HCT116 (cell line): ENCODE results near the gene RNF152. TPM values are rescaled to one million over a fixed set of nuclear protein-coding genes. Genes with fewer than 3 reads are reported as not detected.

Experiments
- ATAC-seq: fragments of 200-7000 bp; cut with Tn5 transposase; 2 replicates; pipeline ENCODE4 v1.9.1; 2020; ENCODE audit warnings: mild to moderate bottlenecking, moderate library complexity
- BruUV-seq: library from RNA; stranded (reverse); fragments of 400-500 nt; replicated peaks from 2 replicates; lab custom pipeline; 2021; lab: Mats Ljungman, UMichigan
- CTCF ChIA-PET: fragments of 300-600 bp; sonication (Branson Sonifier 250); formaldehyde crosslinking; loops from one replicate; lab custom pipeline; 2021; ENCODE audit warnings: antibody characterized with exemption; lab: Charles Lee
- POLR2A ChIA-PET: fragments of 300-600, 350-600 bp; sonication (Branson Sonifier 250); formaldehyde crosslinking; loops from one replicate; lab custom pipeline; 2021; ENCODE audit warnings: antibody characterized with exemption; lab: Charles Lee
- RAD21 ChIA-PET, 2 experiments: fragments of 300-600 bp; sonication (Branson Sonifier 250); formaldehyde crosslinking; loops; one replicate each; lab custom pipeline; 2023; ENCODE audit warnings: low total read pairs in 2 of 2; ENCODE audit not compliant: uncharacterized antibody in 2 of 2, unreplicated experiment in 2 of 2, low non-redundant PET in 1 of 2; lab: Charles Lee
- DNase-seq: peaks from one replicate; pipeline ENCODE4 v3.0.0-alpha.2; 2010; ENCODE audit warnings: low read depth, low spot score
- H2AFZ ChIP-seq: fragments of 200-600 bp; shearing (Covaris generic), sonication (generic); 2 replicates; pipeline ENCODE4 v1.6.1; 2017; ENCODE audit warnings: low read depth, mixed run types, mixed read lengths, antibody characterized with exemption, low read length; ENCODE audit not compliant: poor library complexity, severe bottlenecking
- H3K27ac ChIP-seq: 2 replicates; pipeline ENCODE4 v1.5.1; 2012; ENCODE audit warnings: low read depth, low read length
- H3K27me3 ChIP-seq: fragments of 200-600 bp; sonication (generic); 2 replicates; pipeline ENCODE4 v1.6.1; 2016; ENCODE audit warnings: mixed run types, low read length, mixed read lengths; ENCODE audit not compliant: insufficient read depth
- H3K36me3 ChIP-seq, 2 experiments: fragments of 200-500 bp in 1 of 2; fragments of 200-600 bp in 1 of 2; sonication (Bioruptor generic) in 1 of 2; sonication (generic) in 1 of 2; 2 replicates each; pipeline versions ENCODE4 v1.5.1 to v1.6.1; 2014 to 2016; ENCODE audit warnings: low read length in 2 of 2, inconsistent platforms in 1 of 2, mixed read lengths in 1 of 2, mixed run types in 1 of 2; ENCODE audit not compliant: insufficient read depth in 2 of 2, control insufficient read depth in 1 of 2
- H3K4me1 ChIP-seq, 2 experiments: fragments of 200-600 bp in 1 of 2; sonication (generic) in 1 of 2; 2 replicates each; pipeline versions ENCODE4 v1.5.1 to v1.6.1; 2012 to 2017; ENCODE audit warnings: low read length in 2 of 2, inconsistent platforms in 1 of 2, mild to moderate bottlenecking in 1 of 2, mixed read lengths in 1 of 2, mixed run types in 1 of 2, moderate library complexity in 1 of 2; ENCODE audit not compliant: insufficient read depth in 2 of 2, control insufficient read depth in 1 of 2
- H3K4me2 ChIP-seq: fragments of 200-600 bp; sonication (generic); 2 replicates; pipeline ENCODE4 v1.6.1; 2017; ENCODE audit warnings: mixed run types, low read length, mixed read lengths
- H3K4me3 ChIP-seq, 2 experiments: fragments of 200-600 bp in 1 of 2; sonication (generic) in 1 of 2; replicated peaks in 1 of 2; 2 replicates each; pipeline ENCODE4 v1.5.1; 2011 to 2016; ENCODE audit warnings: low read length in 2 of 2, control low read depth in 1 of 2, low read depth in 1 of 2, mild to moderate bottlenecking in 1 of 2, mixed read lengths in 1 of 2, mixed run types in 1 of 2
- H3K79me2 ChIP-seq: fragments of 200-600 bp; sonication (generic); 2 replicates; pipeline ENCODE4 v1.6.1; 2017; ENCODE audit warnings: mild to moderate bottlenecking, mixed run types, low read length, moderate library complexity, mixed read lengths; ENCODE audit not compliant: insufficient read depth
- H3K9ac ChIP-seq: fragments of 200-600 bp; sonication (generic); 2 replicates; pipeline ENCODE4 v1.6.1; 2016; ENCODE audit warnings: low read length, mixed read lengths
- H3K9me2 ChIP-seq: fragments of 200-600 bp; sonication (generic), shearing (Covaris generic); 2 replicates; pipeline ENCODE4 v1.6.1; 2017; ENCODE audit warnings: mixed run types, mild to moderate bottlenecking, moderate library complexity; ENCODE audit not compliant: insufficient read depth
- H3K9me3 ChIP-seq, 2 experiments: fragments of 200-500 bp in 1 of 2; fragments of 200-600 bp in 1 of 2; sonication (Bioruptor generic) in 1 of 2; sonication (generic) in 1 of 2; 2 replicates each; pipeline ENCODE4 v1.6.1; 2014 to 2017; ENCODE audit warnings: low read length in 2 of 2, mixed read lengths in 2 of 2, inconsistent platforms in 1 of 2, low read depth in 1 of 2, mild to moderate bottlenecking in 1 of 2, mixed run types in 1 of 2, moderate library complexity in 1 of 2; ENCODE audit not compliant: control insufficient read depth in 1 of 2, insufficient read depth in 1 of 2
- H4K20me1 ChIP-seq: fragments of 200-600 bp; sonication (generic), shearing (Covaris generic); 2 replicates; pipeline ENCODE4 v1.6.1; 2017; ENCODE audit warnings: mixed run types, mild to moderate bottlenecking, moderate library complexity; ENCODE audit not compliant: insufficient read depth
- CTCF ChIP-seq, 3 experiments: fragments of 200-600 bp in 1 of 3; sonication (generic) in 1 of 3; IDR thresholded peaks in 2 of 3; conservative IDR thresholded peaks in 1 of 3; 2 replicates each; pipeline ENCODE4 v1.5.1; 2012 to 2017; ENCODE audit warnings: low read depth in 2 of 3, low read length in 2 of 3, antibody characterized with exemption in 1 of 3, borderline replicate concordance in 1 of 3, control low read depth in 1 of 3, mild to moderate bottlenecking in 1 of 3, mixed read lengths in 1 of 3, mixed run types in 1 of 3, moderate library complexity in 1 of 3; ENCODE audit not compliant: insufficient read depth in 1 of 3
- EZH2 ChIP-seq: fragments of 200-600 bp; sonication (generic); IDR thresholded peaks from 2 replicates; pipeline ENCODE4 v1.6.1; 2017; ENCODE audit warnings: antibody characterized with exemption, mixed run types
- FOSL1 ChIP-seq: IDR thresholded peaks from 2 replicates; pipeline ENCODE4 v1.6.1; 2012; ENCODE audit warnings: low read depth
- JUND ChIP-seq: IDR thresholded peaks from 2 replicates; pipeline ENCODE4 v1.6.1; 2012
- POLR2A ChIP-seq: IDR thresholded peaks from 2 replicates; pipeline ENCODE4 v1.7.0; 2011; ENCODE audit warnings: borderline replicate concordance; ENCODE audit not compliant: insufficient read depth, insufficient read length; ENCODE audit errors: extremely low read depth
- POLR2AphosphoS5 ChIP-seq: IDR thresholded peaks from 2 replicates; pipeline ENCODE4 v1.6.1; 2011; ENCODE audit warnings: mild to moderate bottlenecking, low read depth, low read length, moderate library complexity
- RAD21 ChIP-seq: IDR thresholded peaks from 2 replicates; pipeline ENCODE4 v1.6.1; 2012; ENCODE audit warnings: low read depth, mild to moderate bottlenecking
- SIN3A ChIP-seq: IDR thresholded peaks from 2 replicates; pipeline ENCODE4 v1.6.1; 2012; ENCODE audit warnings: low read depth
- SP1 ChIP-seq: IDR thresholded peaks from 2 replicates; pipeline ENCODE4 v1.6.1; 2012; ENCODE audit warnings: low read depth
- SRF ChIP-seq: IDR thresholded peaks from 2 replicates; pipeline ENCODE4 v1.6.1; 2012; ENCODE audit warnings: low read depth
- TCF7L2 ChIP-seq: IDR thresholded peaks from 2 replicates; pipeline ENCODE4 v1.7.0; 2011; ENCODE audit warnings: borderline replicate concordance, inconsistent platforms; ENCODE audit not compliant: insufficient read depth, insufficient read length; ENCODE audit errors: extremely low read depth
- YY1 ChIP-seq: IDR thresholded peaks from 2 replicates; pipeline ENCODE4 v1.6.1; 2011; ENCODE audit warnings: low read length, low read depth, moderate library complexity, mild to moderate bottlenecking; ENCODE audit not compliant: insufficient replicate concordance; ENCODE audit errors: extremely low read depth
- intact Hi-C: fragments of 100-400 bp; cut with micrococcal nuclease; formaldehyde crosslinking; loops from 2 replicates; pipeline ENCODE4 v1.10.0; 2022
- total RNA-seq: library from RNA; stranded (reverse); gene quantifications from one replicate; pipeline ENCODE4 v1.2.1, GENCODE V29; 2021; ENCODE audit not compliant: unreplicated experiment

The RNF152 gene
- total RNA-seq, 1 experiment from 2014 or later = 0.47 TPM

- DNase-seq (no peak), ATAC-seq (no peak)
- H2AFZ ChIP-seq = no peak overlapping the region
- no peak overlapping the region for H3K27ac ChIP-seq
- H3K79me2 ChIP-seq = no peaks in the 10 kb centered on the region
- no peaks in the 10 kb centered on the region for H3K36me3 ChIP-seq
- TF ChIP-seq FOSL1 = no peak
- H3K27me3 ChIP-seq = peaks cover 8% of the 10 kb centered on the region; the same call in 1 of the 2 replicates
- H3K4me1 ChIP-seq = peaks cover 0 to 15% of the 10 kb centered on the region in 2 experiments; a peak in 1 of 4 replicates
- no peaks in the 10 kb centered on the region for H4K20me1 ChIP-seq
- RAD21 ChIA-PET = no interaction called here
- POLR2A ChIA-PET = interaction anchor here (0.7 kb wide), 1 partner anchor 27 kb away, joined by 3 read pairs; no protein-coding TSS in a partner anchor
- CTCF ChIA-PET = no interaction called here
- no TSS peak for BruUV-seq
- no peaks in the 10 kb centered on the region for H3K9me2 ChIP-seq
- intact Hi-C loops = no loop called here
- H3K9ac ChIP-seq = no peak overlapping the region
- no peak overlapping the region for H3K4me2 ChIP-seq
- H3K4me3 ChIP-seq = no peak overlapping the region
- no peaks in the 10 kb centered on the region for H3K9me3 ChIP-seq
Measured at GRCh38 chr18:61896118-61896517, 3.3 kb upstream of the RNF152 start.

- intact Hi-C loops = loop anchor here (5.0 kb wide), 1 partner anchor 313 kb away; no protein-coding TSS in a partner anchor
- Histone ChIP-seq H4K20me1 (no peaks in the 10 kb centered on the region), H2AFZ (no peak overlapping the region), H3K9me2 (no peaks in the 10 kb centered on the region), H3K9me3 (no peaks in the 10 kb centered on the region), H3K9ac (no peak overlapping the region), H3K27ac (no peak overlapping the region), H3K4me2 (peak overlapping the region; percentile 84), H3K4me3 (peak overlapping the region; percentile 48 to 61), H3K27me3 (peaks cover 8% of the 10 kb centered on the region; the same call in 1 of the 2 replicates), H3K36me3 (no peaks in the 10 kb centered on the region), H3K4me1 (peaks cover 0 to 15% of the 10 kb centered on the region in 2 experiments; a peak in 1 of 4 replicates), H3K79me2 (no peaks in the 10 kb centered on the region)
- ChIA-PET CTCF (no interaction called here), POLR2A (no interaction called here), RAD21 (no interaction called here)
- ATAC-seq (no peak), DNase-seq (no peak)
- no TSS peak for BruUV-seq
- TF ChIP-seq TCF7L2 (no peak), SP1 (no peak), SIN3A (no peak), SRF (no peak), JUND (no peak), POLR2AphosphoS5 (no peak), RAD21 (no peak), EZH2 (no peak), YY1 (no peak), FOSL1 (no peak), POLR2A (no peak), CTCF (IDR thresholded peaks at IDR 0.05 in 2 of 3, conservative IDR thresholded peaks at IDR 0.05 in 1 of 3; ENCODE audit: borderline replicate concordance in 1 of 3, insufficient read depth in 1 of 3, low read depth in 2 of 3, low read length in 2 of 3) (no peak)
Measured at GRCh38 chr18:61894751-61895524, 2.1 kb upstream of the RNF152 start.
